ENCODE data around the gene FKBP5.
"Not testable (repeated sequence)": the region's sequence is repeated elsewhere in the genome, so short reads cannot be mapped to it uniquely, and the experiment has no call there.

FKBP5 gene

GRCh38 chr6:35587167-35587566 is 101.5 kb downstream of the FKBP5 start:
- no peak for DNase-seq (ENCODE audit: low read depth in 3 of 3)

GRCh38 chr6:35586542-35586941 is 102.2 kb downstream of the FKBP5 start:
- DNase-seq (ENCODE audit: low read depth in 3 of 3), result no peak

GRCh38 chr6:35585658-35586057 is 103.1 kb downstream of the FKBP5 start:
- no peak for DNase-seq (ENCODE audit: low read depth in 3 of 3)

GRCh38 chr6:35583893-35584688 is 104.6 kb downstream of the FKBP5 start:
- peak; percentile 48 to 66 (median 65) for DNase-seq (ENCODE audit: low read depth in 3 of 3)

- no peak for DNase-seq (ENCODE audit: low read depth in 3 of 3)
Measured at GRCh38 chr6:35582315-35582714, 106.4 kb downstream of the FKBP5 start.

- DNase-seq (ENCODE audit: low read depth in 3 of 3), result no peak
Measured at GRCh38 chr6:35581633-35582032, 107.1 kb downstream of the FKBP5 start.

GRCh38 chr6:35580836-35581235 is 107.9 kb downstream of the FKBP5 start:
- DNase-seq (ENCODE audit: low read depth in 3 of 3), result no peak

GRCh38 chr6:35576682-35577081 is 112.0 kb downstream of the FKBP5 start:
- no peak for DNase-seq (ENCODE audit: low read depth in 3 of 3)

GRCh38 chr6:35573495-35574110 is 115.1 kb downstream of the FKBP5 start:
- no peak for DNase-seq (ENCODE audit: low read depth in 3 of 3)

- DNase-seq (ENCODE audit: low read depth in 3 of 3), result not testable (repeated sequence)
Measured at GRCh38 chr6:35570885-35571330, 117.8 kb downstream of the FKBP5 start.

GRCh38 chr6:35569011-35569461 is 119.7 kb downstream of the FKBP5 start:
- DNase-seq (ENCODE audit: low read depth in 3 of 3), result peak in 1 of 3 experiments; percentile 37

GRCh38 chr6:35566794-35567193 is 121.9 kb downstream of the FKBP5 start:
- no peak for DNase-seq (ENCODE audit: low read depth in 3 of 3)

GRCh38 chr6:35564733-35565132 is 124.0 kb downstream of the FKBP5 start:
- no peak for DNase-seq (ENCODE audit: low read depth in 3 of 3)

GRCh38 chr6:35562060-35562459 is 126.7 kb downstream of the FKBP5 start:
- DNase-seq (ENCODE audit: low read depth in 3 of 3), result no peak

- no peak for DNase-seq (ENCODE audit: low read depth in 3 of 3)
Measured at GRCh38 chr6:35561113-35561512, 127.6 kb downstream of the FKBP5 start.

GRCh38 chr6:35558571-35558970 is 130.1 kb downstream of the FKBP5 start:
- DNase-seq (ENCODE audit: low read depth in 3 of 3), result no peak

GRCh38 chr6:35557239-35557638 is 131.5 kb downstream of the FKBP5 start:
- no peak for DNase-seq (ENCODE audit: low read depth in 3 of 3)

GRCh38 chr6:35554811-35555210 is 133.9 kb downstream of the FKBP5 start:
- DNase-seq (ENCODE audit: low read depth in 3 of 3), result no peak

- DNase-seq (ENCODE audit: low read depth in 3 of 3), result no peak
Measured at GRCh38 chr6:35553315-35553714, 135.4 kb downstream of the FKBP5 start.

GRCh38 chr6:35552285-35552917 is 136.3 kb downstream of the FKBP5 start:
- DNase-seq (ENCODE audit: low read depth in 3 of 3), result peak; percentile 22 to 68 (median 34)

- DNase-seq (ENCODE audit: low read depth in 3 of 3), result no peak
Measured at GRCh38 chr6:35550437-35550836, 138.3 kb downstream of the FKBP5 start.

GRCh38 chr6:35547676-35548075 is 141.0 kb downstream of the FKBP5 start:
- no peak for DNase-seq (ENCODE audit: low read depth in 3 of 3)
